Stimulated activated naive CD4-positive, alpha-beta T cell treated with Interleukin-2 at 50 U/mL for 16 hours (primary cell): ENCODE measurements around the gene DUSP15.
"Not testable (repeated sequence)": the region's sequence is repeated elsewhere in the genome, so short reads cannot be mapped to it uniquely, and the experiment has no call there.

ENCODE experiments used
- DNase-seq: peaks from one replicate; lab custom pipeline; 2025; lab: John Stamatoyannopoulos, UW

The DUSP15 gene

DNA sequence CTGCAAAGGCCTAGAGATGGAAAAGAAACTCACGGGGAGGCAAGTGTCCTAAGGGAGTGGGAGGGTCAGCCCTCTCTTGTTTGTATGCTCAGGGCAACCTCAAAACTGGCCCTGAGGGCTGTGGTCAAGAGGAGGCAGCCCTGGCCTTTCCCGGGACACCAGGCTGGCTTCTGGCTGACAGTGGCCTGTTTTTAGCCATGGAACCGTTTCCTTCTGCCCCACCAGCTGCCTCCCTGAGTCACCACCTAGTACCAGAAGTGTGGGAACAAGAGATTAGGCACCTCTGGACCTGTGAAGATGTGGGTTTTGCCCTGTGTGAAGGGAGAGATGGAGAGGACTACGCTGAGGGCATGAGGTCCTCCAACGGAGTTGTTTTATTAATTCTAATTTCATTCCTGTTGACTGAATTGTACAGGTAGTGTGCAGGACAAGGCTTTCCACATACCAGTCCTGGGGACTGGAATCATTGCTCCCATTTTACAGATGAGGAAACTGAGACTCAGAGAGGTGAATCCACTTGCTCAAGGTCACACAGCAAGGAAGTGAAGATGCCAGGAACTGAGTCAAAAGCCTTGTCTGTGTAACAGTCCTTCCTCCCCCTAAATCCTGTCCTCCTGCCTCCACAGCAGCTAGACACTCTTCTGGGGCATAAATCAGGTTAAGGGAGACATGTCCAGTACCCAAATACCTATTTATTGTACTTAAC, 30.4 kb downstream of the DUSP15 start:
- DNase-seq, result no peak

GRCh38 chr20:31838646-31839292, 31.6 kb downstream of the DUSP15 start:
- DNase-seq, result no peak

DNA sequence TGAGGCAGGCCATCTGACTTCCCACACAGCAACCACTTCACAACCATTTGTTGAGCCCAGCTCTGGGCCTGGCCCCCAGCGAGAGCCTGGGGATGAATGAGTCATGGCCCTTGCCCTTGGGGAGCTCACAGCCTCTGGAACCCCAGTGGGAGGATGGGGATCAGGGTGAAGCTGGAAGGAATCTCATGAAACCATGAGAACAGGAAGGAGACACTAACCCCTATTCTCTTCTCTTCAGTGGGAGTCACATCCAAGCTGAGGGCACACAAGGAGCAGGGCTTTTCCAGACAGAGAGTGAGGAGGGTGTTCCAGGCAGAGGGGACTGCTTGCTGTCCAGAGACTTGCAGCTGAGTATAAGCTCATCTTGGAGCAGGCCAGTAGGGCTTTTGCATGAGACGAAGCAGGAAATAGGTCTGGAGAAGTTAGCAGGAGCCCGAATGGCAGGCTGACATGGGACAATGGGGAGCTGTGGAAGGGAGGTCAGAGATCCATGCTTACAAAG, 32.4 kb downstream of the DUSP15 start:
- DNase-seq, result no peak

GRCh38 chr20:31836853-31837608, 33.3 kb downstream of the DUSP15 start:
- no peak for DNase-seq

GRCh38 chr20:31835977-31836852, 34.1 kb downstream of the DUSP15 start:
- DNase-seq, result no peak

DNA sequence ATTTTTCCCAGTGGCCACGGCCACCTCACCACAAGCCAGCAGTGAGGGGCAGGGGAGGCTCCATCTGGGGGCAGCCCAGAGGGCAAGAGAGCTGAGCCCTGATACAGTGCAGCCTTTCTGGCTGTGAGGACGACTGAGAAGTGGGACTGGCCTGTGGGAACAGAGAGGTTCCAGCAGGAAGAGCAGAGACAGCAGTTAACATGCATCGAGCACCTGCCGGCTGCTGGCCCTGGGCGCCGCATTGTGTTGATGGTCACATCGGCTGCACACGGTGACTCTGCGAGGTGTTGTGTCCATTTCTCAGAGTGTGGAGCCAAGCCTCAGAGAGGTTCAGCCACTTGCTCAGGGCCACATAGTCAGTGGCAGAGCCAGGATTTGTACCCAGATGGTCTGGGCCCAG, 34.8 kb downstream of the DUSP15 start:
- no peak for DNase-seq

- DNase-seq, result no peak
Measured at GRCh38 chr20:31833931-31834521, 36.3 kb downstream of the DUSP15 start.

GRCh38 chr20:31833130-31833930, 37.0 kb downstream of the DUSP15 start:
- peak; percentile 55 for DNase-seq

GRCh38 chr20:31831771-31832306, 38.5 kb downstream of the DUSP15 start:
- DNase-seq, result no peak

GRCh38 chr20:31831211-31831610, 39.1 kb downstream of the DUSP15 start:
- DNase-seq, result no peak

- no peak for DNase-seq
Measured at GRCh38 chr20:31830406-31830981, 39.8 kb downstream of the DUSP15 start.

- no peak for DNase-seq
Measured at GRCh38 chr20:31829731-31830130, 40.6 kb downstream of the DUSP15 start.

DNA sequence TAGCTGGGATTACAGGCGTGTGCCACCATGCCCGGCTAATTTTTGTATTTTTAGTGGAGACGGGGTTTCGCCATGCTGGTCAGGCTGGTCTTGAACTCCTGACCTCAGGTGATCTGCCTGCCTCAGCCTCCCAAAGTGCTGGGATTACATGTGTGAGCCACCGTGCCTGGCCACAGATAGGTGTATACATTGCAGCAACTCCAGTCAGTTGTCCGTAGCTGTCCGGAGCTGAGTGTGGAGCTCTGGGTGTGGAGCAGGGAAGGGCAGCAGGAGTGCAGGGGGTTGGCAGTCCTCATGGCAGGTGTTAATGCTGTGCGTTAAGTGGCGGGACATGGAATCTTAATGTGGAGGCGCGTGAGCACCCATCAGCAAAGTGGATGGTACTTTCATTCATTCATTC, 42.3 kb downstream of the DUSP15 start:
- DNase-seq, result not testable (repeated sequence)

DNA sequence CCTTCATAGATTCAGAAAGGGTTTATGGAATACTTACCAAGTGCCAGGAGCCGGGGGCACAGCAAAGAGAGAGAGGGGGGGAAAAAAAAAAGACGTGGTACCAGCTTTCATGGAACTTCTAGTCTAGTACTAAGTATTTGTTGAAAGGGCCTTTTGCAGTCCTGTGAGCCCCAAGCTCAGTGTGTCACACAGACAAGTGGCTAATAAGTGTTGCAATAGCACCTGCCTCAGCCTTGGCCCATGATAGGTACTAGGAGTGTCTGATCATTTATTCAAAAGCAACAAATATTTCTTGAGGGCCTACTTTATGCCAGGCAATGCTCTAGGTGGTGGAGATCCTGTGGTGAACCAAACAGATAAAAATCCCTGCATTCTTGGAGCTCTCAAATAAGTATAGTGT, 43.3 kb downstream of the DUSP15 start:
- no peak for DNase-seq

DNA sequence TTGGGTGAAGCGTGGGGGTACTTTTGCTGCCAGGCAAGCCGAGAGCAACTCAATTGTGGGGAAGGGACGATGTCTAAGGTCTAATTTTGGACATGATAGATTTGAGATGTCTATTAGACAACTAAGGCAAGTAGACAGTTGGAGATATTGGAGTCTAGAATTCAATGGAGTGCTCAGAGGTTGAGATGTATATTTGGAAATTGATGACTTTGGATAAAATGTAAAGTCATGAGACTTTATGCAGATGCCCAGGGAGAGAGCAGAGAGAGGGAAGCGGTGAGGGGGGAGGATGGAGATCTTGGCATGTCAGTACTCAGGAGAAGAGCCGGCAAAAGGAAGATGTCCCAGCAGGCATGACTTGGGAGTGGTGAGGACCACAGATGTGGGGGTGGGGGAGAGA, 44.3 kb downstream of the DUSP15 start:
- DNase-seq, result no peak

GRCh38 chr20:31824554-31825313, 45.6 kb downstream of the DUSP15 start:
- no peak for DNase-seq

- DNase-seq, result no peak
Measured at GRCh38 chr20:31824125-31824485, 46.2 kb downstream of the DUSP15 start.

DNA sequence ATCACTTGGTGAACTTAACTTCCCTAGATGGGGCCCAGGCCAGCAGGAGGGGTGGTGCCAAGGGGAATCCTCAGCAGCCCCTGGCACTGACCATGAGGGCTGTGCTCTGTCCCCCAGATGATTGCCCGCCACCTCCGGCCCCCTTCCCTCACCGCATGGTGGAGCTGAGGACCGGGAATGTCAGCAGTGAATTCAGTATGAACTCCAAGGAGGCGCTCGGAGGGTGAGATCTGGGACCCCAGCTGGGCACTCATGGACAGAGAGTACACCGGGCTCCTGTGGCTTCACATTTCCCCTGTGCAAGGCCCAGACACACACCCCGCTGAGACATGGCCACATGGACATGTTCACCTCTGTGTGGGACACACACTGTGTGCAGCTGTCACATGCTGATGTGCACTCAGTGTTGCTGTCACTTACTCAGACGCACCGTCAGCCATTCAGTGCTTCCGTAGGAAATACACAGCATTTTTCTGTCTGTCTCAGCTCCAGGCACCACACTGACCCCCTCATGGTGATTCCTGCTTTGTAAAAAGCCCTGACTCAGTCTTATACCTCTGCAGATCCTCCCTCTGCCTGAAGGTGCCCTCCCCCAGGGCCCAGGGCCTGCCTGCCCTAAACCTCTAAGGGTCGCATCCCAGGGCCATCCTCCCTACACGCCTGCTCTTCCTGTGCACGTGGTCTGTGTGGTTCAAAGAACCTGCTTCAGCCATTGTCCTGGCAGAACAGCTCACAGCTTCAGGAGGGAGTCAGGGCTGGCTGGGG, 46.8 kb downstream of the DUSP15 start:
- DNase-seq, result no peak
